Ramos (cell line): Measurements from ENCODE around the gene CDK16.
"Not testable (repeated sequence)": the region's sequence is repeated elsewhere in the genome, so short reads cannot be mapped to it uniquely, and the experiment has no call there.

Source experiments
- in situ Hi-C: fragments of 300-500 bp; cut with MboI; formaldehyde crosslinking; loops from one replicate; pipeline ENCODE4 v1.14.3; 2022; ENCODE audit warnings: low sequenced_read_pairs; ENCODE audit not compliant: unreplicated experiment

Gene CDK16

DNA sequence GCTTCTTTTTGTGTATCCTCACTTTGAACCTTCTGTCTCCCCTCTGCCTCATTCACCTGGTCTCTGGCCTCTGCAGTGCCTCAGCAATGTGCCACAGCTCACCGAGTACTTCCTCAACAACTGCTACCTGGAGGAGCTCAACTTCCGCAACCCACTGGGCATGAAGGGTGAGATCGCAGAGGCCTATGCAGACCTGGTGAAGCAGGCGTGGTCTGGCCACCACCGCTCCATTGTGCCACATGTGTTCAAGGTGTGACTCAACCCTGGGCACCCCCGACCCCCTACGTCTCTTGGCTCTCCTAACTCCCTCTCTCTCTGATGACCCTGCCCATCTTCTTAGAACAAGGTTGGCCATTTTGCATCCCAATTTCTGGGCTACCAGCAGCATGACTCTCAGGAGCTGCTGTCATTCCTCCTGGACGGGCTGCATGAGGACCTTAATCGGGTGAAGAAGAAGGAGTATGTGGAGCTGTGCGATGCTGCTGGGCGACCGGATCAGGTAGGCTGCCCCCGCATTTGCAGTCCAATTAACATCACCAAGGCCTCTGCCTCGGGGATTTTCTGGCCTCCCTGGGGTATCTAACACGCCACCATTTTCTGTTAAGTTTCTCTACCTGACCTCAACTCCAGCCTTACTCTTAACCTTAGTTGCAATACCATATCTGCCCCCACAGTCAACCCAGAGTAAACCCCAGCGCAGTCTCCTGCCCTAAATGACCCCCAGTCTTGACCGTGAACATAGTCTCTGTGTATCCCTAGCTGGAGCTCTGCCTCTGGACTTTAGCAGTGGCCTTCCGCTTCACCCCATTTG lies 22.9 kb downstream of the CDK16 start:
- in situ Hi-C loops: no loop called here

- in situ Hi-C loops: no loop called here
Observed at GRCh38 chrX:47242321-47242720, 23.8 kb downstream of the CDK16 start.

DNA sequence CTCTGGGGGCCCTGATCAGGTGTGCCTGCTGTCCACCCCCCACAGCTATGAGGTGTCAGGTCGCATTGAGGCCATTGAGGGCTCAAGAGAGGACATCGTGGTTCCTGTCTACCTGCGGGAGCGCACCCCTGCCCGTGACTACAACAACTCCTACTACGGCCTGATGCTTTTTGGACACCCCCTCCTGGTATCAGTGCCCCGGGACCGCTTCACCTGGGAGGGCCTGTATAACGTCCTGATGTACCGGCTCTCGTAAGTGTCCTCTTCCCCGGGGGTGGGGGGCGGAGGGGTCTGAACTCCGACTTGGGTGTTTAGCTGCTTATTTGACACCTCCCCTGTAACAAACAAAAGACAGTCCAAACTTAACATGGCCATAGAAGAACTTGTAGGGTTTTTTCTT lies 24.9 kb downstream of the CDK16 start:
- in situ Hi-C loops: no loop called here

DNA sequence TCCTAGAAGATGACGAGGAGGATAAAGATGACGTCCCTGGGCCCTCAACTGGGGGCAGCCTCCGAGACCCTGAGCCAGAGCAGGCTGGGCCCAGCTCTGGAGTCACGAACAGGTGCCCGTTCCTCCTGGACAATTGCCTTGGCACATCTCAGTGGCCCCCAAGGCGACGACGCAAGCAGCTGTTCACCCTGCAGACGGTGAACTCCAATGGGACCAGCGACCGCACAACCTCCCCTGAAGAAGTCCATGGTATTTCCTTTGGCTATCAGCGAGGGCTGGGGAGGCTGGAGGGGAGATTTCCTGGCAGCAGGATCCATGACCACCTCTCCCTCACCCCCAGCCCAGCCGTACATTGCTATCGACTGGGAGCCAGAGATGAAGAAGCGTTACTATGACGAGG lies 26.2 kb downstream of the CDK16 start:
- in situ Hi-C loops: no loop called here

DNA sequence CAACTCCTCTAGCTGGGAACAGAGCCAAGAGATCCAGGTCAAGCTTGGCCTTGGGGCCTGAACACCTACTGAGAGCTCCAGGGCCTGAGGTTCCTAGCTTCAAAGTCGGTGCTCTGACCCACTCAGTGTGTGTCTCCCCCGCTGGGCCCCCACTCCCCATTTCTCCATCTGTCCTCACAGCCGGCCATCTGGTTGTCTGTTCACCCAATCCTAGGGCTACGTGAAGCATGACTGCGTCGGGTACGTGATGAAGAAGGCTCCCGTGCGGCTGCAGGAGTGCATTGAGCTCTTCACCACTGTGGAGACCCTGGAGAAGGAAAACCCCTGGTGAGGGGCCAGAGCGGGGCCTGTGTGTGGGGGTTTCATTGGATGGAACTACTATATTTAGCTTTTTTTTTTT lies 26.7 kb downstream of the CDK16 start:
- in situ Hi-C loops: no loop called here

DNA sequence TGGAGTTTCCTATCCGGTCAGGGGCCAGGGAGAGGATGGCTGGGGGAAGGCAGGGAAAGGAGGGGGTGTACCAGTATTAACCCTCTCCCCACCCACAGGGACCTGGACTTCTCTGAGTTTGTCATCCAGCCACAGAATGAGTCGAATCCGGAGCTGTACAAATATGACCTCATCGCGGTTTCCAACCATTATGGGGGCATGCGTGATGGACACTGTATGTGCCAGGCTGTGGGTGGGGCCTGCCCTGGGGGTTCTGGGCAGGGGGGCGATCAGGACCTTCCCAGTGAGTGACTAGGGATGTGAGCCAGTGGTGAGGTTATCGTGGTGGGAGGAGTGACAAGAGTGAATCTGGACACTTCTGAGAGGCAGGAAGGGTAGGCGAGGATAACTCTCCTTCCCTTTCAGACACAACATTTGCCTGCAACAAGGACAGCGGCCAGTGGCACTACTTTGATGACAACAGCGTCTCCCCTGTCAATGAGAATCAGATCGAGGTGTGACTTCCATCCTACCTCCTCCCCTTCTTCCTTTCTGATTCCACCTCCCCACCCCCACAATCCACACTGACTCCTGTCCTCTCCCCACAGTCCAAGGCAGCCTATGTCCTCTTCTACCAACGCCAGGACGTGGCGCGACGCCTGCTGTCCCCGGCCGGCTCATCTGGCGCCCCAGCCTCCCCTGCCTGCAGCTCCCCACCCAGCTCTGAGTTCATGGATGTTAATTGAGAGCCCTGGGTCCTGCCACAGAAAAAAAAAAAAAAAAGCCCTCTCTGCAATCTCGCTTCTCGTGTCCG lies 28.9 kb downstream of the CDK16 start:
- in situ Hi-C loops: no loop called here

DNA sequence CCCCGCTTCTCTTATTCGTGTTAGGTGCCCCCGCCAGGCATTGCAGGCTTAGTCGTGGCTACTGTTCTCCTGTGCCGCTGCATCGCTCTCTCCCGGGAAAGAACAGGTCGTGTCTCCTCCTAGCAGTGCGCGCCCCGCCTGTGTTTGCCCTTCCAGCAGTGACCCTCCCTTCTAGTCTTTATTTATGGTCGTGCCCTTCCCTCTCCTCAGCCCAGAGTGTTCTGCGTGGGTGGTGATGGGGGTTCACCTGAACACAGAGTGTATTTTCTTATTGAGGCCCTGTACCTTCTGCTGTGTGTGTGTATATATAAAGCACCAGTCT lies 29.5 kb downstream of the CDK16 start:
- in situ Hi-C loops: no loop called here

DNA sequence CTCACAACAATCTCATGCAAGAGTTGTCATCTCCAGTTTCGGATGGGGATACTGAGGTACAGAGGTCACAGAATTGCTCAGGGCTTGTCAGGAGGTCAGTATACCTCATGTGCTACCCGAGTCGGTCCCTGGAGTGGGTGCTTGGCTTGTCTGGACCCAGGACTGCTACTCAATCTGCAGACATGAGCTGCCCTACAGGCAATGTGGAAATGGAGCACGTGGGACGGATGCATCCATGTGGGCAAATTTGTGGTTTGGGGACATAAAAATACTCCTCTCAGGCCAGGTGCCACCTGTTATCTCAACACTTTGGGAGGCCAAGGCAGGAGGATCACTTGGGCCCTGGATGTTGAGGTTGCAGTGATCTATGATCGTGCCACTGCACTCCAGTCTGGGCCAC lies 30.1 kb downstream of the CDK16 start:
- in situ Hi-C loops: no loop called here

DNA sequence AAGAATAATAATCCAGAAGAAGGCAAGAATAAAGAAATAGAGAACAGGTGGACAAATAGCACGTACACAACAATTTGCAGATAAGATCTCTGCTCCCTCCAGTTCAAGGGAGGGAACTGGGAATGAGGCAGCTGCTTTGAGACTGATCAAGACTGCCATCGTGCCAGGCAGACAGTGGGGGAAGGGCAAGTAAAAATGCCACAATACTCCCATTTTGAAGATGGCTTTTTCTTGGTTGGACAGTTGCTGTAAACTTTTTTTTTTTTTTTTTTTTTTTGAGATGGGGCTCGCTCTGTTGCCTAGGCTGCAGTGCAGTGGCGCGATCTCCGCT lies 31.5 kb downstream of the CDK16 start:
- in situ Hi-C loops: no loop called here

DNA sequence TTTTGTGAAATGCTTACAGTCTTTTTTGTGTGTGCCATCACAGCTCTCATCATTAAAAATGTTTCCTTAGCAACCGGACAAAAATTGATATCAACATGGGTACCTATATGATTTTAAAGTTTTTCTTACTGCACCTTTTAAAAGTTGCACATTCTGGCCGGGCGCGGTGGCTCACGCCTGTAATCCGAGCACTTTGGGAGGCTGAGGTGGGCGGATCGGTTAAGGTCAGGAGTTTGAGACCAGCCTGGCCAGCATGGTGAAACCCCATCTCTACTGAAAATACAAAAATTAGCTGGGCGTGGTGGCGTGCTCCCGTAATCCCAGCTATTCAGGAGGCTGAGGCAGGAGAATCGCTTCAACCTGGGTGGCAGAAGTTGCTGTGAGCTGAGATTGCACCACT lies 39.1 kb downstream of the CDK16 start:
- in situ Hi-C loops: not testable (repeated sequence)

DNA sequence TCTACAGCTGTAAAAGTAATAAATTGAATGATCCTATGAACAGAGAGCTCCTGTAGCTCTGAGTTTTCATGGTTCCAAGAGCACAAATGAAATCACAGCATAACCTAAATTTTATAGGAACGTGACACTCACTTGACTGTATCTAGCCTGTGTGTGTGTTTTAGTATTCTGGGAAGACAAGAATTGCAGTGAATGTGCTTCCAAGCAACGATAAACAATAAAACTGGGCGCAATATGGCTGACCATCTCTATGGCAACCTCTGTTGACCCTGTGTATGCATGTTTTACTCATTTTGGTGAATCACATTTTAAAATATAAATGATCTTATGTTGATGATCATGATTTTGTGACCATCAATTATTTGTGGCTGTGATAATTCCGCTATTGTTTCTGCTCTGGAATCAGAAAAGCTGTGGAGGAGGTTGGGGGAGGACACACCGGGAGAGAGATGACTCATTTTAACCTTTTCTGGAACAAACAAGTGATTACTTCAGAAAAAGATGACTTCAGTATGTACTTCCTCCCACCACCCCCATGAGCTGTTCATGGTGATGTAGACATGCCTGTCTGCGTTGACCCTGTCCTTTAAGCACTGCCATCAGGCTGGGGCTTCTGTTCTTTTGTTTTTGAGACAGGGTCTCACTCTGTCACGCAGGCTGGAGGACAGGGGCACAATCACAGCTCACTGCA lies 46.1 kb downstream of the CDK16 start:
- in situ Hi-C loops: no loop called here

GRCh38 chrX:47266643-47267042 lies 48.2 kb downstream of the CDK16 start:
- in situ Hi-C loops: no loop called here

DNA sequence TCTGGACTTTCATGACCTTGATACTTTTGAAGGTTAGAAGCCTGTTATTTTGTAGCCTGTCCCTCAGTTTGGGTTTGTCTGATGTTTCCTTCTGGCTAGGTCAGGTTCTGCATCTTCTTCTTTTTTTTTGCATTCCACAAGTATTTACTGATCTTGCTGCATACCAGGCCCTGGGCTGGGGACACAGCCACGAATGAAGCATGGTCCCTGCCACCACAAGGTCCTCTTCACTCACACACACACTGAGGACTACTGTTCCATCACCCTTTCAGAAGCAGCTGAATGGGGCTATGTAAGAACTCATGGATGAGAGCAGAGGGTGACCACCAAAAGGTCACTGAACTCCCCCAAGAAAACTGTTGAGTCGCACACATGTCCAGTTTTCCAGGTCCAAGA lies 53.5 kb downstream of the CDK16 start:
- in situ Hi-C loops: no loop called here

- in situ Hi-C loops: no loop called here
Observed at GRCh38 chrX:47273011-47273730, 54.7 kb downstream of the CDK16 start.

GRCh38 chrX:47278691-47279090 lies 60.2 kb downstream of the CDK16 start:
- in situ Hi-C loops: no loop called here
